H9 (cell line): ENCODE results near the gene NALCN. TPM values are rescaled to one million over a fixed set of nuclear protein-coding genes. Genes with fewer than 3 reads are reported as not detected.

Experiments
- DNase-seq: peaks from one replicate; pipeline ENCODE4 v3.0.0-alpha.2; 2017
- H2AFZ ChIP-seq: one replicate; pipeline ENCODE4 v1.6.1; 2013; ENCODE audit warnings: mild to moderate bottlenecking, low read length, control low read depth, moderate library complexity
- H2AK5ac ChIP-seq: 2 replicates; pipeline ENCODE4 v1.6.1; 2013; ENCODE audit warnings: low read length, control low read depth, mixed read lengths; ENCODE audit not compliant: insufficient read length
- H2BK120ac ChIP-seq: one replicate; pipeline ENCODE4 v1.6.1; 2013; ENCODE audit warnings: low read depth, mild to moderate bottlenecking, low read length, control low read depth, inconsistent platforms; ENCODE audit not compliant: poor library complexity, severe bottlenecking
- H2BK12ac ChIP-seq: 2 replicates; pipeline ENCODE4 v1.6.1; 2013; ENCODE audit warnings: low read length, control low read depth, mixed read lengths, low read depth; ENCODE audit not compliant: insufficient read length
- H2BK15ac ChIP-seq: 2 replicates; pipeline ENCODE4 v1.6.1; 2013; ENCODE audit warnings: low read depth, low read length, control low read depth
- H2BK20ac ChIP-seq: one replicate; pipeline ENCODE4 v1.6.1; 2013; ENCODE audit warnings: low read depth, mild to moderate bottlenecking, low read length, control low read depth, inconsistent platforms; ENCODE audit not compliant: poor library complexity, severe bottlenecking
- H2BK5ac ChIP-seq: 2 replicates; pipeline ENCODE4 v1.6.1; 2013; ENCODE audit warnings: low read length, control low read depth, mixed read lengths; ENCODE audit not compliant: insufficient read length
- H3K14ac ChIP-seq: 2 replicates; pipeline ENCODE4 v1.6.1; 2013; ENCODE audit warnings: low read length, control low read depth; ENCODE audit not compliant: insufficient read depth
- H3K18ac ChIP-seq: 2 replicates; pipeline ENCODE4 v1.6.1; 2013; ENCODE audit warnings: low read depth, mild to moderate bottlenecking, mixed read lengths, low read length, control low read depth; ENCODE audit not compliant: insufficient read length
- H3K23ac ChIP-seq: 2 replicates; pipeline ENCODE4 v1.6.1; 2013; ENCODE audit warnings: low read length, control low read depth, mixed read lengths, low read depth; ENCODE audit not compliant: insufficient read length
- H3K23me2 ChIP-seq: 2 replicates; pipeline ENCODE4 v1.6.1; 2013; ENCODE audit warnings: low read depth, mild to moderate bottlenecking, mixed read lengths, low read length, control low read depth; ENCODE audit not compliant: insufficient read length, poor library complexity, severe bottlenecking
- H3K27ac ChIP-seq: 2 replicates; pipeline ENCODE4 v1.5.1; 2013; ENCODE audit warnings: low read length, control low read depth, mixed read lengths, low read depth; ENCODE audit not compliant: insufficient read length
- H3K27me3 ChIP-seq: 2 replicates; pipeline ENCODE4 v1.6.1; 2013; ENCODE audit warnings: low read length, control low read depth, inconsistent platforms; ENCODE audit not compliant: insufficient read depth
- H3K4ac ChIP-seq: 2 replicates; pipeline ENCODE4 v1.6.1; 2013; ENCODE audit warnings: low read depth, mild to moderate bottlenecking, control low read depth, inconsistent platforms, low read length, moderate library complexity
- H3K4me1 ChIP-seq: 2 replicates; pipeline ENCODE4 v1.6.1; 2013; ENCODE audit warnings: low read length, control low read depth, inconsistent platforms; ENCODE audit not compliant: insufficient read depth
- H3K4me2 ChIP-seq: 2 replicates; pipeline ENCODE4 v1.6.1; 2013; ENCODE audit warnings: low read length, control low read depth, mixed read lengths; ENCODE audit not compliant: insufficient read length, insufficient read depth
- H3K56ac ChIP-seq: 2 replicates; pipeline ENCODE4 v1.6.1; 2013; ENCODE audit warnings: low read depth, mild to moderate bottlenecking, mixed read lengths, low read length, control low read depth; ENCODE audit not compliant: insufficient read length
- H3K79me1 ChIP-seq: 2 replicates; pipeline ENCODE4 v1.6.1; 2013; ENCODE audit warnings: low read depth, mild to moderate bottlenecking, moderate library complexity, low read length, control low read depth, inconsistent platforms; ENCODE audit not compliant: insufficient read depth, poor library complexity, severe bottlenecking
- H3K79me2 ChIP-seq: 2 replicates; pipeline ENCODE4 v1.6.1; 2013; ENCODE audit warnings: low read length, control low read depth, inconsistent platforms; ENCODE audit not compliant: insufficient read depth
- H3K9ac ChIP-seq: 2 replicates; pipeline ENCODE4 v1.6.1; 2013; ENCODE audit warnings: low read length, control low read depth, mixed read lengths; ENCODE audit not compliant: insufficient read length; ENCODE audit errors: extremely low read depth
- H3K9me3 ChIP-seq: one replicate; pipeline ENCODE4 v1.6.1; 2013; ENCODE audit warnings: low read depth, low read length, inconsistent platforms; ENCODE audit not compliant: control insufficient read depth
- H3T11ph ChIP-seq: one replicate; pipeline ENCODE4 v1.6.1; 2013; ENCODE audit warnings: mild to moderate bottlenecking, low read length, control low read depth, inconsistent platforms
- H4K20me1 ChIP-seq: one replicate; pipeline ENCODE4 v1.6.1; 2013; ENCODE audit not compliant: control insufficient read depth, insufficient read length, insufficient read depth
- H4K5ac ChIP-seq: 2 replicates; pipeline ENCODE4 v1.6.1; 2013; ENCODE audit warnings: low read depth, mild to moderate bottlenecking, mixed read lengths, low read length, control low read depth; ENCODE audit not compliant: insufficient read length
- H4K8ac ChIP-seq: replicated peaks from 2 replicates; pipeline ENCODE4 v1.6.1; 2013; ENCODE audit warnings: low read length, control low read depth, mixed read lengths, low read depth; ENCODE audit not compliant: insufficient read length
- H4K91ac ChIP-seq: 2 replicates; pipeline ENCODE4 v1.6.1; 2013; ENCODE audit warnings: low read depth, mild to moderate bottlenecking, moderate library complexity, mixed read lengths, low read length, control low read depth; ENCODE audit not compliant: insufficient read length
- H3K27ac Mint-ChIP-seq, 3 experiments: 2 replicates in 2 of 3; 3 replicates in 1 of 3; pipeline ENCODE4 v1.8.0; 2020 to 2021; ENCODE audit warnings: mixed read lengths in 3 of 3, mild to moderate bottlenecking in 1 of 3, moderate library complexity in 1 of 3
- H3K27me3 Mint-ChIP-seq: 2 replicates; pipeline ENCODE4 v1.8.0; 2021; ENCODE audit warnings: low read depth, mild to moderate bottlenecking, moderate library complexity, mixed read lengths
- H3K36me3 Mint-ChIP-seq, 3 experiments: 2 replicates in 2 of 3; 3 replicates in 1 of 3; pipeline ENCODE4 v1.8.0; 2020 to 2021; ENCODE audit warnings: low read depth in 3 of 3, mixed read lengths in 3 of 3; ENCODE audit not compliant: insufficient read depth in 1 of 3
- H3K4me1 Mint-ChIP-seq, 2 experiments: 2 replicates each; pipeline ENCODE4 v1.8.0; 2020; ENCODE audit warnings: mixed read lengths in 2 of 2
- H3K4me3 Mint-ChIP-seq, 2 experiments: 2 replicates in 1 of 2; 3 replicates in 1 of 2; pipeline ENCODE4 v1.8.0; 2020 to 2021; ENCODE audit warnings: mild to moderate bottlenecking in 2 of 2, mixed read lengths in 2 of 2, moderate library complexity in 1 of 2
- H3K9me3 Mint-ChIP-seq, 2 experiments: 2 replicates in 1 of 2; 3 replicates in 1 of 2; pipeline ENCODE4 v1.8.0; 2020; ENCODE audit warnings: mild to moderate bottlenecking in 2 of 2, mixed read lengths in 2 of 2, moderate library complexity in 1 of 2
- WGBS: extraction: QIAGEN DNeasy Blood & Tissue Kit; methylation state at CpG from one replicate; pipeline ENCODE4 v1.1.7; 2013; ENCODE audit warnings: missing lambda C conversion rate, low lambda C conversion rate, mixed read lengths; ENCODE audit not compliant: insufficient read length; ENCODE audit errors: extremely low coverage; 5-methylcytosine and 5-hydroxymethylcytosine counted together
- total RNA-seq: library from RNA; stranded (reverse); gene quantifications from 2 replicates; pipeline ENCODE4 v1.2.1, GENCODE V29; 2021
- TF ChIP-seq, protein P1 (sequence below): fragments of 200-600 bp; sonication (generic); conservative IDR thresholded peaks from 3 replicates; pipeline ENCODE4 v1.8.0; 2021; ENCODE audit warnings: antibody characterized with exemption, mild to moderate bottlenecking

Gene NALCN
- total RNA-seq, 1 experiment from 2014 or later = 0.09 TPM

DNA sequence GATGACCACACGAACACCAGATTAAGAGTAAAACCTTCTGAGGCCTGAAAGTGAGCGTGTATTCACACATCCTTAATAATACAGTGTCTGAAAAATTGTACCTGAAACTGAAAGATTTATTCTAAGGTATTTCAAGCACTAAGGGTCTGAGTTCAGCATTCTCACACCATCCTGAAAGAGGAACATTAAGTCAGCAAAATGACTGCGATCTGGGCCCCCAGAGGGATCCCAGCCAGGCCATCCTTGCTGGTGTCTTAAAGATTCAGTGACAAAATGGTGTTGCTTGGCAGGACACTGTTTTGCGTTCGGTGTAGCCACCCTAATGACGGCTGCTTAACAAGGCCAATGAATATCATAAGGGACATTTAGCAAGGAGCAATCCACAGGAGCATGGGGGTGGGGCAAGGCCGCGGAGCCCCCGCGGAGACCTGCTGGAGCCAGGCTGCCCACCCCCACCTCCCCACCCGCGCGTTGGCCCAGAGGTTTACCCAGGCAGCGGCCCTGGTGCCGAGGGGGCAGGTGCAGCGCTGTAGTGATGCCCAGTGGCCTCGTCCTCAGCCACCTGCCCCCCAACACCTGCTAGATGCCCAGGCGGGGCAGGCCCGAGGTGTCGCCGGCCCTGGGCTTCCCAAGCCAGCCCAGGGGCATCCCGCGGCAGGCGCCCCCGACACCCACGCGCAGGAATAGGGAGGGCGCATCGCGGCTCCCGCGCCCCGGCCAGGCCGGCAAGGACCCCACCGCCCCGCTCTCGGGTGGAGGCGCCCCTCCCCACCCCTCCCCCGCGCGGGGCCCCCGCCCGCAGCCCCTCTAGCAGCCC lies 742 bp downstream of the NALCN start:
- Histone ChIP-seq H2BK120ac (no peak overlapping the region), H3K9ac (no peak overlapping the region), H4K8ac (no peak overlapping the region), H4K5ac (no peak overlapping the region), H3K18ac (no peak overlapping the region), H3K27ac (no peak overlapping the region), H2BK20ac (no peak overlapping the region), H3K56ac (no peak overlapping the region), H4K91ac (no peak overlapping the region), H4K20me1 (no peaks in the 10 kb centered on the region), H3K23me2 (peaks cover 9% of the 10 kb centered on the region), H3K4ac (no peak overlapping the region), H2AK5ac (no peak overlapping the region), H2BK5ac (no peak overlapping the region), H2BK15ac (no peak overlapping the region), H3T11ph (no peak overlapping the region), H3K4me2 (peak overlapping the region; percentile 54), H3K9me3 (no peaks in the 10 kb centered on the region), H3K14ac (no peak overlapping the region), H2AFZ (no peak overlapping the region), H3K4me1 (no peaks in the 10 kb centered on the region), H3K79me1 (no peaks in the 10 kb centered on the region), H2BK12ac (no peak overlapping the region), H3K23ac (no peak overlapping the region), H3K27me3 (peaks cover 7% of the 10 kb centered on the region; the same call in 1 of the 2 replicates), H3K79me2 (no peaks in the 10 kb centered on the region)
- Mint-ChIP-seq H3K9me3 (no peaks in the 10 kb centered on the region), H3K36me3 (no peaks in the 10 kb centered on the region; a peak in 1 of 7 replicates), H3K27ac (no peak overlapping the region), H3K4me3 (peak overlapping the region; percentile 56 to 79), H3K4me1 (peaks cover 8 to 14% of the 10 kb centered on the region in 2 experiments), H3K27me3 (peaks cover 29% of the 10 kb centered on the region)
- WGBS = no CpG with 5 or more reads among the region's 43 CpGs
- no peak for DNase-seq
- TF ChIP-seq, protein P1, sequence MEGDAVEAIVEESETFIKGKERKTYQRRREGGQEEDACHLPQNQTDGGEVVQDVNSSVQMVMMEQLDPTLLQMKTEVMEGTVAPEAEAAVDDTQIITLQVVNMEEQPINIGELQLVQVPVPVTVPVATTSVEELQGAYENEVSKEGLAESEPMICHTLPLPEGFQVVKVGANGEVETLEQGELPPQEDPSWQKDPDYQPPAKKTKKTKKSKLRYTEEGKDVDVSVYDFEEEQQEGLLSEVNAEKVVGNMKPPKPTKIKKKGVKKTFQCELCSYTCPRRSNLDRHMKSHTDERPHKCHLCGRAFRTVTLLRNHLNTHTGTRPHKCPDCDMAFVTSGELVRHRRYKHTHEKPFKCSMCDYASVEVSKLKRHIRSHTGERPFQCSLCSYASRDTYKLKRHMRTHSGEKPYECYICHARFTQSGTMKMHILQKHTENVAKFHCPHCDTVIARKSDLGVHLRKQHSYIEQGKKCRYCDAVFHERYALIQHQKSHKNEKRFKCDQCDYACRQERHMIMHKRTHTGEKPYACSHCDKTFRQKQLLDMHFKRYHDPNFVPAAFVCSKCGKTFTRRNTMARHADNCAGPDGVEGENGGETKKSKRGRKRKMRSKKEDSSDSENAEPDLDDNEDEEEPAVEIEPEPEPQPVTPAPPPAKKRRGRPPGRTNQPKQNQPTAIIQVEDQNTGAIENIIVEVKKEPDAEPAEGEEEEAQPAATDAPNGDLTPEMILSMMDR = no peak
